GM19452 (cell line): Measurements from ENCODE around the gene ARF1.

Experiments used
- ATAC-seq: cut with Tn5 transposase; IDR thresholded peaks from one replicate; pipeline ENCODE4 v1.9.1; 2021; ENCODE audit not compliant: unreplicated experiment

ARF1 gene

DNA sequence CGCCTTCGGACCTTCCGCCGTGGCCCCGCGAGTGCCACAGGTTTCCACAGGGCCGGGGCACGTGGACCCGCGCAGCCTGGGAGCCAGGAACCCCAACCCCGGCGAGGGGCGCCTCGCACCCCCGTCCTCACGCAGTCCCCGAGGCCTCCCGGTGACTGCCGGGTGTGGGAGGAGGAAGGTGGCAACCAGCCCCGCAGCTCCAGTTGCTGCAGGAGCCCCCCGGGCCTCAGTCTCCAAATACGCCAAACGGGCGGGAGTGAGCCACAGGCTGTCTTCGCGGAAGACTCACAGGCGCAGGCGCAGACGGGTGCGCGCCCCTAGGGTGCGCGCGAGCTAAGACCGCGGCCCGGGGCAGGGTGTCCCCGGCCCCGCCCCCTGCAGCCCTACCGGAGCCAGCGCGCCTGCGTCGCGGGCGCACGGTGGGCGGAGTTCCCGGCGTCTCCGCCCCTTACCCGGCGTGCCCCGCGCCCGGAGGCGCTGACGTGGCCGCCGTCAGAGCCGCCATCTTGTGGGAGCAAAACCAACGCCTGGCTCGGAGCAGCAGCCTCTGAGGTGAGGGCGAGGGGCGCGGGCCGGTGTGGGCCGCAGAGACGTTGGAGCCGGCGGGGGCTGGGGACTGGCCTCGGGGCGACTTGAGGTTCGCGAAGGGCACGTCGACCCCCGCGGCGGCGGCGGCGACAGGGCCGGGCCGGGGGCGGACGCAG lies at the start of gene ARF1:
Gene ARF1 (plus strand): TSS at position 495 of the 704 bp plus-strand sequence. CDS start 14,407 bp downstream, outside the sequence.
- ATAC-seq: peak; percentile 76

DNA sequence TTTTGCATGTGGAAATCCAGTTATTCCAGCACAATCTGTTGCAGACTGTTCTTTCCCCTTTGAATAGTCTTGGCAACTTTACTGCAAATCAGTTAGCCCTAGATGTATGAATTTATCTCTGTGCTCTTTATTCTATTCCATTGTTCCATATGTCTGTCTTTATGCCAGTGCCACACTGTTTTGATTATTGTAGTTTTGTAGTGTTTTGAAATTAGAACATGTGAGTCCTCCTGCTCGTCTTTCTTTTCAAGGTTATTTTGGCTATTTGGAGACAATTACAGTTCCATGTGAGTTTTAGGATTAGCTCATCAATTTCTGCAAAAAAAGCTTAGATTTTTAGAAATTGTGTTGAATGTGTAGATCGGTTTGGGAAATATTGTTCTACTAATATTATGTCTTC lies 49.1 kb upstream of the ARF1 start:
- ATAC-seq: no peak

DNA sequence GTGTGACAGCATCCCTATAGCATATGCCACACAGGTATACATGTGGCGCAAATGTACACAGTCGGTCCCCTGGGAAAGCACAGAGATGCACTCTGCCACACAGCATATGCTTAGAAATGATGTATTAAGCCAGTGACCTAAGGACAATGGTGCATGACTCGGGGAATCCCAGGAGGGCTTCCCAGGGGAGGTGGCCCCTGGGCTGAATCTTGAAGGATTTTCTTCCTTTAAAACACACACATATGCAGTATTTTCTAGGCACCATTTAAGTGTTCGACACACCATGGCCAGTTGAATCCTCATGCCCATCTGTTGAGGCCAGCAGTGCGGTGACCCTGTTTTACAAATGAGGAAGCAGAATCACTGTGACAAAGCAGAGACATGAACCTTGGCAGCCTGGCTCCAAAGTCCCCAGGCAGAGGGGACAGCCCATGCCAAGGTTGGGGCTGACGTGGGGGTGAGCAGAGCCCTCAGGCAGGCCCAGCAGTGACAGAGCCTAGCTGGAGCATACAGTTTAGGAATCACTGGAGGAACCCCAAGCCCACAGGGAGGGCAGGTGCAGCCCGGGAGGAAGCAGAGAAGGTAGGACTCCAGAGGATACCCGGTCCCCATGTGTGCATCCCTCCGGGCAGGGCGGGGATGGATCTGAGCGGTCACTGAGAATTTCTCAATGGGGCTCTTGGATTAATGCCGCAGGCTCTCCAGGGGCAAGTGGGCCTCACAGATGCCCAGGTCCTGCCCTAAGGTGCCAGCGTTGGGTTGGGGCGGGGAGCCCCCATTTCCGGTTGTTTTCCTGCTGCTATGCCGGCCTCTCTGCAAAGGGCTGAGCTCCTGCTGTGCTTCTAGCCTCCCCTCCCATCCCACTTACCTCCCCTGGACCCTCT lies 47.3 kb upstream of the ARF1 start:
- ATAC-seq: no peak

DNA sequence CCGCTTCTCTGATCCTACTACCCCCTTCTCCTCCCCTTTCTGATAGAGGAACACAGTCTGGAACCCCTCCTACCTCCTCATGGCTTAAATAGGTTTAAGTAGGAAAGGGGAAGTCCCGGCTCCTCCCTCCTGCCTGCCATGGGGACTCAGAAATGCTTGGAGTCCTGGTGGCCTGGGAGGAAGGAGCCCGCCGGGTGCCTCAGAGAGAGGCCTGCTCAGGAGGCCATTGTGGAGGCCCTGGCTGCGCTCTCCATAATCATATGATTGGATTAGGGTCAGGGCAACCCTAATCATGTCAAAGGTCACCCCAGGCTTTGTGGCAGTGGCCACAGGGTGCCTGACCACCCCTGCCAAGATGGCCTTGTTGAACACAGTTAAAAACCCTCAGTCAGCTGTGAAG lies 46.7 kb upstream of the ARF1 start:
- ATAC-seq: no peak

DNA sequence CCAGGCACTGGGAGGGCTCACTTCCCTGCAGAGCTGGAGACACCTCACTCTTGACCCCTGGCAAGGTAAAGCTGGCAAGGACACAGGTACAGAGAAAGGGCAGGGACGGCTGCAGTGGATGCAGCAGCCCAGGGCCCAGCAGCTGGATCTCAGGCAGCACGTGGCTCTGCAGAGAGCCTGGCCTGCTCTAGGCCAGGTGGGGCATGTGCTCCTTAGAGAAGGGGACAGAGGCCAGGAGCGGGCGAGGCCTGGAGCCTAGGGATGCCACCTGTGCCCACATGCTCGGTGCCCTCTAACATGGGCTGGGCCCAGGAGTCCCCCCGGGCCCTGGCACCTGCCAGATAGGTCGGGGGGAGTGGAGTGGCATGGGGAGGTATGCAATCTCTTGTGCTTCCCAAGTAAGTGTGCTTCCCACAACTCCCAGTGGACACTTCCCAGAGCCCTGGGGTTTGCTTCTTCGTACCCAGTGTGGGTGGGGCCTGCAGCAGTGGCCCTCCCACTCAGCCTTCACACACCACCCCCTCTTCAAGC lies 45.7 kb upstream of the ARF1 start:
- no peak for ATAC-seq

DNA sequence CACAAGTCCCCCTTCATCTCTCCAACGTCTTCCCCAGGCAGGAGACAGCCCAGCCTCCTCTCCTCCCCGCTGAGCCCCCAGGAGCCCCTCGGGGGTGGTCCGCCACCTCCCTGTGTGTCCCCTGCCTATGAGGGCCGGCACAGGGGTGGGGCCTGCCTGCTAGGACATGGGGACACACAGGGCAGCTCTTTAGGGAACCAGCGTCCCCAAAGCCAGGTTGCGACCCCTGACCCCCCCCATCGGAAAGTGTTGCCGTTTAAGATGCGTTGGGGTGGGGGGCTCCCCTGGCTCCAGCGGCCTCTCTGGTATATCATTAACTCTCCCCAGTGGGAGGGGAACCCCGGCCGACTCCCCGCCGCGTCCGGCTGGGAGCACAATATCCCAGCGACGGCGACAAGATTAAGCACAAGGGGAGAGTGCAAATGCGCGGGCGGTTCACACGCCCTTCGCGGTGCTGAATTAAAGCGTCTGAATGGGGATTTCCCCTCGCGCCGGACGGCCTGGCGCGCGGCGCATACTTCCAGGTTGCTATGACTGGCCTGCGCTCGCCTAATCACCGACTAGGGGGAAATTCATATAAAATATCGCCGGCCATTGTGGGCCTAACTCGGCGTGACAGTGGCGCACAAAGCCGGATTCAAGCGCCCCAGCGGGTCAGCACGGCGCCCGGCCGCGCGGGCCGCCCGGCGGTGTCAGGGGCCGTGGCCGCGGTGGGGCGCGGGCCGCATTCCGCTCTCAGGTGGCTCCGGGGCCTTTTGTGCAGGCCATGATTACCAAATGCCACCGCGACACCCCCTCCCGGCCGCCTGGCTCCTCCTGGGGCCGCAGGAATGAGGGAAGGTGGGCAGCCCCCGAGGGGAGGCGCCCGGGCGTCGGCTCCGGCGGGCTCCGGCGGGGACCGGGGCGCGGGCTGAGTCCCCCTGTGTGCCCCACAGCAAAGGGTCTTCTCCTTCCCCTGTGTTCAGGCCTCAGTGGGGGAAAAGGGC lies 44.8 kb upstream of the ARF1 start:
- peak; percentile 84 for ATAC-seq

DNA sequence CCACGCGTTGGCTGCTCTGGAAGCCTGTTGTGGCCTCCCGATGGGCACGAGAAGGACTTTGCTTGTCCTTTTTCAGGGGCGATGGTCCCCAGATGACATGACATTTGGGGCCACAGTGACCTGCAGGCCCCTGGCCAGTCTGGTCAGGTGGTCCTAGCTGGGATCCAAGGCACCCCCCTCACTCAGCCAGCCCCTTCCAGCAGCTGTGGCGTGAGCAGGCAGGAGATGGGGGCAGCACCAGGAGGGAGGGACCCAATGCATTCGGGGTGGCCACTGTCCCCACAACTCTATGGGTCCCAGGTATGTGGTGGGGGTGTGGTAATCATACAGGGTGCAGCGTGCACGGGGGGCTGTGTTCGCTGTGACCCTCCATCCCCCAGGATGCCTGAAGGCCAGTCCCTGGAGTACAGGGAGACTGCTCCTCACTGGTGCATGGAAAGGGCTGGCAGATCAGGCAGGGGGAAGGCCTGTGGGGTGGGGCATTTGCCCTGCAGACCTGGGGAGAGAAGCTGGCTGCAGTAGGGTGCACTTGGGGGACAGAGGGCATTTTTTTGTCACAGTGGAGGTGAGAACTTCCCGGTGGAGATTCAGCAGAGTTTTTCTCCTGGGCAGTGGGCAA lies 44.0 kb upstream of the ARF1 start:
- ATAC-seq: no peak

DNA sequence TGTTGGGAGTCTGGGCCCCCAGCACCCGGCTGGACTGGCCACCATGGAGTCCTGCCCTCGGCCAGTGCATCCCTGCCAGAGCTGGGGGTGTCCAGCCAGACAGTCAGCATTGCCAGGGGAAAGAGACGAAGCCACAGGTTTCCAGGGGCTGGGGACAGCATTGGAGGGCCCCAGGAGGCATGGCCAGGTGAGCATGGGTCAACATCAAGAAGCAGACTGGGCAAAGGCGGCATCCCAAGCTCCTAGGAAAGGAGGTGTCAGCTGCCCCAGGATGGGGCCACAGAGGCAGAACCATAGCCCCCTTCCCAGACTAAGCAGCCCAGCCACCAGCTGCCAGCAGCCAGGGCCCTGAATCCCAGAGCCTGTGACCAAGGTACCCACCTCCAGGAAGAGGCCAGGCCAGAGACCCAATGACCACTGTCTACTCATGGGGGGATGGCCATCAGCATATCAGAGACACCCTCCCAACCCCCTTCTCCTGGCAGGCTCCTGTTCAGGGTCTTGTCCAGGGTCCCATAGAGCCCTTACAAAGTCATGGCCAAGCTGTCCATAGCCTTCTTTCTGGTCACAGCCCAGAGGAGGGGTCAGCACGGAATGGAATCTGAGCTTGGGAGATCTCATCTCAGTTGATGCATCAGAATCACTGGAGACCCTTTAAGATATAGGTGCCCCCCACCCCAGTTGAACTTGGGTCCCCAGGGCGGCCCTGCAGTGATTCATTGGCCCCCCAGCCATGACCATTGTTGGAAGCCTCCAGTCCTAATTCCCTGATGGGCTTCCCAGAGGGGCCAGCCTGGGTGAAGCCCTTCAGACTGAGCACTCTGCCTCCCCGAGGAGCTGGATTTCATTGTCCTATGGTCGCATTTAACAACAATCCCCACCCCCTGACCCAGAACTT lies 43.3 kb upstream of the ARF1 start:
- ATAC-seq: no peak

DNA sequence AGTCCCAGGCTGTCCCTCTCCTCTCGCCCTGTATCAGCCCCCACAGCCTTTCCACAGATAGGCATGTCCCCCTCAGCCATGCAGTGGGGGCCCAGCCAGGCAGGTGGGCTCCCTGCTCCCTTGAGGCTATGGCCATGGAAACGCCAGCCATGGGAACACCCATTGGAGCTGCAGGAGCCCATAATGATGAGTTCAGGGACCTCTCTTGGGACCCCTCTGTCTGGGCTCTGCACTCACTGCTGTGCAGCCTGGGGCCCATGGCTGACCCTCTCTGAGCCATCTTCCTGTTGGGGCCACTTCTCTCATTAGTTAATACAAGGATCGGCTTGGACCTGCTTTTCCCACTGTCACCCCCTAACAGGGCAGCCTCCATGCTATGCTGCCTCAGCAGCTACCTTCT lies 42.5 kb upstream of the ARF1 start:
- ATAC-seq: no peak

DNA sequence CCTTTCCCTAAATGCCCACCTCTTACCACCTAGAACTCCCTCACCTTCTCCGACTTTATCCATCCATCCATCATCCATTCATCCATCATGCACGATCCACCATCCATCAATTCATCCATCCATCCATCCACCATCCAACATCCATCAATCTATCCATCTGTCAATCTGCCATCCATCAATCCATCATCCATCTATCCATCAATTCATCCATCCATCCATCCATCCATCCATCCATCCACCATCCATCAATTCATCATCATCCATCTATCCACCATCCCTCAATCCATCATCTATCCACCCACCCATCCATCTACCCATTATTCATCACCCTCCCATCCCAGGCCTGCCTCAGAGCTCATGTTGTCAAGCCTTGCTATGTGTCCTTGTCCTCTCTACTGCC lies 41.2 kb upstream of the ARF1 start:
- no peak for ATAC-seq

DNA sequence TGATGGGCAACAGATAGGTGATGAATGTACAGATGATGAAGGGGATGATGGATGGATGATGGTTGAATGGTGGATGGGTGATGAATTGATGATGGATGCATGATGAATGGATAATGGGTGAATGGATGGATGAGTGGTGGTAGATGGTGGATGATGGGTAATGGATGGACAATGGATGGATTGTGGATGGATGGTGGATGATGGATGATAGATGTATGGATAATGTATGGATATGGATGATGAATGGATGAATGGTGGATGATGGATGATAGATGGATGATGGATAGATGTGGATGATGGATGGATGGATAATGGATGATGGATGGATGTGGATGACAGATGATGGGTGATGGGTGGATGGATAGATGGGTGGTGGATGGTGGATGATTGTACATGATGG lies 40.0 kb upstream of the ARF1 start:
- ATAC-seq: no peak

DNA sequence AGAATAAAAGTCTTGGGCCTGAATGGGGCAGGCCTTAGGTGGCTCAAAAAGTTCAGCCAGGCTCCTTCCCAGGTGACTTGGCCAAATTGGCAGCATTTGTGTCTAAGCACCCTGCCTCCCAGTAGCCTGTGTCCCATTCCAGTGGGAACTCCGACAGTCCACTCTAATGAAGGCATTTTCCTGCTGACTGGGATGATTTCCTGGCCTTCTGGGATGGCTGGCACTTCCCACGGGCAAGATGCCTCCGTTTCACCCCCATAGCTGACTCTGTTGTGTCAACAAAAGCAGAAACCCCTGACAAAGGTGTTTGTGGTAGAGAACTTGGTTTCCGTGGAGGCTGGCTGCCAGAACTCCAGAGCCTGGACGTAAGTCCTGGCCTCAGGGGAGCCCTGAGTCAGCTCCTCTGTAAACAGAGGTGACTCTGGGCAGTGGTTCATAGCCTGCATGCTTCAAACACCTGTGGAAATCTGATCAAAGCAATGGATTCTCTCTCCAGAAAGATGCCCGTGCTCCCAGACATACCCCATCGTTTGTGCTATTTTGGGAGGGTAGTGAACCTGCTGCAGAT lies 39.1 kb upstream of the ARF1 start:
- ATAC-seq: no peak

DNA sequence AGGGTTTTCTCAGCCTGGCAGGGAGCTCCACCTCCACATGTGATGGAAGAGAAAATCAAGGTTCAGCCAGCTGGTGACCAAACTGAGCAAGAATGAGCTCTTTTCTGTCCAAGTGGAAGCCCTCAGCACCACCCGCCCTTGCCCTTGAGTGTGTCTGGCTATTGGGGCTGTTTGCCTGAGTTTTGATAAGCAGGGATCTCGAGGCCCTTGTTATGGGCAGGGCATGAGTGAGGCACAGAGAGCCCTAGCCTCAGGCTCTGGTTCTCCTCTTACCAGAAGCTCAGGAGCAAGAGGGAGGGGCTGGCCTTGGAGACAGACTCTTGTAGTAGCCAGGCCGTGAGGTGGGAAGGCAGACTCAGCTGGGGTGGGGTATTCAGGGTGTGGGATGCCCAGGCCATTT lies 37.5 kb upstream of the ARF1 start:
- no peak for ATAC-seq

DNA sequence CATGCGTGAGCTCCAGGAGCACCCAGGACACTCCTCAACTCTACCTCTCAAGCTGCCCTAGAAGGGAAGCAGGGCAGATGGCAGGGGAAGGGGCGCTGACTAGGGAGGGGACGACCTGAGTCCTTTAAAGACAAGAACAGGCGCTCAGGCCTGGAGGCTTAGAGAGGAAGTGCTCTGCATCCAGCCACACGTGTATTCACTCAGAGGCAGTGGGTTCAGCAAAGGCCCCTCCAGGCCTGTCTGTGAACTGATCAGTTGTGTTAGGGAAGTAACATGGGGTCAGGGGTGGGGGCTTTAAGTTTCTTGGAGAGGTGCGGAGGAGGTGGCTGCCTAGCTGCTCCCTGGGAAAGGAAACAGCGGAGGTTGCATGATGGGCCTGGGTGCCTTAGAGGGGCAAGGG lies 37.1 kb upstream of the ARF1 start:
- ATAC-seq: no peak

DNA sequence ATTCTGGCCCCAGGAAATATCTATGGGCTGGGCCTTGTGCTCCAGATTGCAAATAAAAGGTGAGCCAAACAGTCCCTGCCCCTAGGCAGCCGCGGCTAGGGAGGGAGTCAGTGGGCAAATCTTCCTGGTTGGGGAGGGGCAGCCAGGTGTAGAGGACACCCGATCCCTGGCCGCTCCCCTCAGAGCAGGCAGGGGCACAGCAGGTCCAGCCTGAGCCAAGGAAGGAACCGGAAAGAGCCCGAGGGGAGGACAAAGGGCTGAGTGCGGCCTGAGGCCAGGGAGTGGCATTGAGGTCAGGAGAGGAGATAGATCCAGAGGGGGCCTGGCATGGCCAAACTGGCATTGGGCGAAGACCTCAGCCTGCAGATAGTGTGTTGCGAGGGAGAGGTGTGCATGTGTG lies 36.6 kb upstream of the ARF1 start:
- no peak for ATAC-seq

DNA sequence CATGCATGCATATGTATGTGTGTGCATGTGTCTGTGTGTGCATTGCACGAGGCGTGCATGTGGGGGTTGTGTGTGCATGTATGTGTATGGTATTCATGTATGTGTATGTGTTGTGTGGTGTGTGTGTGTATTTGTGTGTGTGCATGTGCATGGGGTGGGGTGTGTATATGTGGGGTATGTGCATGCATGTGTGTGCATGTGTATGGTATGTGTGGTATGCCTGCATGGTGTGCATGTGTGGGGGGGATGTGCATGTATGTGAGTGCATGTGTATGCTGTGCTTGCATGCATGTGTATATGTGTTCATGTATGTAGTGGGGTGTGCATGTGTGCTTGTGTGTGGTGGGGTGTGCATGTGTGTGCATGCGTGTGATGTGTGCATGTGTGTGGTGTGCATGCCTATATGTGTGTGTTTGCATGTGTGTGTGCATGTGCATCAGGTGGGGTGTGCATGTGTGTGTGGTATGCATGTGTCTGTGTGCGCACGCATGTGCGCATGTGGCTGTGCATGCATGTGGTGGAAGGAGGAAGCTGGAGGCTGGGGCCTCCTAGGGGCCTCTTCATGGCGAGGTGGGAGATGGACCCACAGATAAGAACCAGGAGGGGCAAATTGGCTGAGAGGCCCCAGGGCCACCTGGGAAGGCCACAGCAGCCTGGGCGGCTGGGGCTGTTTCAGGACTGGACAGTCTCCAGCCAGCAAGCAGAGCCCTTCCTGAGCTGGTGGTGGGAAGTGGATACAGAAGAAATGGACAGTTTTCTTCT lies 35.9 kb upstream of the ARF1 start:
- ATAC-seq: no peak

DNA sequence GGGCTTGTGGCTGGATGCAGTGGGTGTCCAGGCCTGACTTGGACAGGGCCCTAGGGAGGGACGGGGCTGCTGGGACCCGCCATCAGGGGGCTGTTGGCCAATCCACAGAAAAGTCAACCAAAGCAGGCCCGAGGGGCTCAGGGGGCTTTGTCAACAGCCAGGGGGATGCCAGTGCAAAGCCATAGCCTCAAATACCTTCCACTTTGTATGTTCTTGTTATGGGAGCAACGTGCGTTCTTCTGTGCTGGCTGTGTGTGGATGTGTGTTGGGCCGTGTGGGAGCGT lies 35.4 kb upstream of the ARF1 start:
- ATAC-seq: no peak

DNA sequence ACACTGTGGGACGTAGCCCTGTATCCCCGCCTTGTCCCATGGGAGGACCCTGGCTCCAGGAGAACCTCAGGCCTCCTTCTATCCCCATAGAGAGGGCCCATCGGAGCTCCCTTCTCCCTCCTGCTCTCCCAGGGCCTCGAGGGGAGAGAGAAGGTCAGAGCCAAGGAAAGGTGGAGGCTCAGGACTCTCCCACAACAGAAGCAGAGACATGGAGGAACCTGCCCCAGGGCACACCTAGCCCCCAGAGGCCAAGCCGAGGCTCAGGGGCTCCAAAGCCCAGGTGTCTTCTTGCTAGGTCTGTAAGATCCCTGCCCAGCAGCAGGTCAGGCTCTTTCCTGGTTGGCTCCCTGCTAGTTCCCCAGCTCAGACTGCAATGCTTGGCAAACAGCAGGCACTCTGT lies 34.4 kb upstream of the ARF1 start:
- ATAC-seq: no peak
